Measurements from ENCODE around the gene SPDYE3. TPM values are rescaled to one million over a fixed set of nuclear protein-coding genes. Genes with fewer than 3 reads are reported as not detected.

Gene SPDYE3
- total RNA-seq, 4 donors from 2014 or later = not detected

DNA sequence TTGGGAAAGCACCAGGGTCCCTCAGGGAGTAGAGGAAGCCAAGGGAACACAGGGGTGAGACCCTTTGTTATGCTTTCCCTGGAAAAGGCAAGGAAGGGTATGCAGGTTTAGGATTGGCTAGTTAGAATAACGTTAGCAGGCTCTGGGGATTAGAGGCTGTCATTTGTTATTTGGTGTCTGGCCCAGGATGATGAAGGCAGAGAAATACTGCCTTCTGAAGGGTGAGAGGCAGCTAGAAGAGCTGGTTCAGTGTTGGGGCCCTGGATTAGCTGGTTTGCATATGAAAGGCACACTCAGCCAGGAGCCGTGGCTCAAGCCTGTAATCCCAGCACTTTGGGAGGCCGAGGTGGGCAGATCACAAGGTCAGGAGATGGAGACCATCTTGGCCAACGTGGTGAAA, 62.8 kb downstream of the SPDYE3 start:
- no peaks in the 10 kb centered on the region for H3K4me1 ChIP-seq
- intact Hi-C loops (cut with DNase I) = no loop called here
- no peak for TF ChIP-seq POLR2A (IDR thresholded peaks at IDR 0.05)
- TF ChIP-seq, protein P1, sequence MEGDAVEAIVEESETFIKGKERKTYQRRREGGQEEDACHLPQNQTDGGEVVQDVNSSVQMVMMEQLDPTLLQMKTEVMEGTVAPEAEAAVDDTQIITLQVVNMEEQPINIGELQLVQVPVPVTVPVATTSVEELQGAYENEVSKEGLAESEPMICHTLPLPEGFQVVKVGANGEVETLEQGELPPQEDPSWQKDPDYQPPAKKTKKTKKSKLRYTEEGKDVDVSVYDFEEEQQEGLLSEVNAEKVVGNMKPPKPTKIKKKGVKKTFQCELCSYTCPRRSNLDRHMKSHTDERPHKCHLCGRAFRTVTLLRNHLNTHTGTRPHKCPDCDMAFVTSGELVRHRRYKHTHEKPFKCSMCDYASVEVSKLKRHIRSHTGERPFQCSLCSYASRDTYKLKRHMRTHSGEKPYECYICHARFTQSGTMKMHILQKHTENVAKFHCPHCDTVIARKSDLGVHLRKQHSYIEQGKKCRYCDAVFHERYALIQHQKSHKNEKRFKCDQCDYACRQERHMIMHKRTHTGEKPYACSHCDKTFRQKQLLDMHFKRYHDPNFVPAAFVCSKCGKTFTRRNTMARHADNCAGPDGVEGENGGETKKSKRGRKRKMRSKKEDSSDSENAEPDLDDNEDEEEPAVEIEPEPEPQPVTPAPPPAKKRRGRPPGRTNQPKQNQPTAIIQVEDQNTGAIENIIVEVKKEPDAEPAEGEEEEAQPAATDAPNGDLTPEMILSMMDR (IDR thresholded peaks at IDR 0.05) = no peak
- H3K4me3 ChIP-seq (replicated peaks in 1 of 3) = no peak overlapping the region
- no peaks in the 10 kb centered on the region for H3K27me3 ChIP-seq
- H3K36me3 ChIP-seq = no peaks in the 10 kb centered on the region
- H3K9me3 ChIP-seq = no peaks in the 10 kb centered on the region
- DNase-seq = no peak
- 24 to 37% methylated on average over 4 of the region's 4 CpGs for WGBS, 2 donors
- no peak overlapping the region for H3K27ac ChIP-seq

DNA sequence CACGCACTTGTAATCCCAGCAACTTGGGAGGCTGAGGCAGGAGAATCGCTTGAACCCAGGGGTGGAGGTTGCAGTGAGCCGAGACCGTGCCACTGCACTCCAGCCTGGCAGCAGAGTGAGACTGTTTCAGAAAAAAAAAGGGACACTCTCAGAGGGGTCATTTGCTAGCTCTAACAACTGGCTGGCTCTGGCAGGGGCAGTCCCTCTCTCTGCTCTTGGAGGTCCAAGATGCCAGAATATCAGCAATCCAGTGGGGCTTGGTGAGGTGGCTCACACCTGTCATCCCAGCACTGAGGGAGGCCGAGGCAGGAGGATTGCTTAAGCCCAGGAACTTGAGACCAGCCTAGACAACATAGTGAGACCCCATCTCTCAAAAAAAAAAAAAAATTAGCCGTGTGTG, 63.2 kb downstream of the SPDYE3 start:
- intact Hi-C loops (cut with DNase I) = no loop called here
- Histone ChIP-seq H3K27me3 (no peaks in the 10 kb centered on the region), H3K4me1 (no peaks in the 10 kb centered on the region), H3K36me3 (no peaks in the 10 kb centered on the region), H3K9me3 (no peaks in the 10 kb centered on the region), H3K4me3 (replicated peaks in 1 of 3) (no peak overlapping the region), H3K27ac (no peak overlapping the region)
- TF ChIP-seq, protein P1 (IDR thresholded peaks at IDR 0.05) = no peak
- no peak for TF ChIP-seq POLR2A (IDR thresholded peaks at IDR 0.05)
- 80 to 87% methylated on average over 6 of the region's 6 CpGs for WGBS, 2 donors
- DNase-seq = no peak

DNA sequence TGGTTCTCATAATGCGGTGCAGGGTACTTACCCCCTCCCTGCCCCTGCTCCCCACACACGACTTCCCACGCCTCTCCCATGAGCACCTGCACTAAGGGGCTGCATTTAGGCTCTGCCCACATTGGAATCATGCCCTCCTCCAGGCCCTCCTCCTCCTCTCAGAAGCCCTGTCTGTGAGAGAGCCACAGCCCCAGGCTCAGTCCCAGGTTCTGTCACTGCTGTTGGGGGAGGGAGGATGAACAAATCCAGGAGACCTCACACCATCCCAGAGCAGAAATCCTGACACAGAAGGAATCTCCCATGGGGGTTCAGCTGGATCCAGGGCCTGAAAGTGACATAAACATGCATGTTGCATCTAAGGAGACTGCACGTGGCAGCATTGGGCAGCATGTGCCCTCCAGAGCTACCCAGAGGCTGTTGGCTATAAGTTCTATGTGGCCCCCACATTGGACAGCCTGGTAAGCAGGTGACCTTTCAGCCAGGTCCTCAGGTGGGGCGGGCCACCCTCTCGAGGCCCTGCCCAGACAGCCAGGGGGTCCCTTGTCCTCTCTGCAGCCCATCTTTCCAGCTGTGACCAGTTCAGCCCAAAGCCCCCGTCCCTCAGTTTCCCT, 64.2 kb downstream of the SPDYE3 start:
- Histone ChIP-seq H3K9me3 (no peaks in the 10 kb centered on the region), H3K36me3 (no peaks in the 10 kb centered on the region), H3K27ac (no peak overlapping the region), H3K4me3 (replicated peaks in 1 of 3) (no peak overlapping the region), H3K4me1 (no peaks in the 10 kb centered on the region), H3K27me3 (no peaks in the 10 kb centered on the region)
- WGBS, 2 donors = 67 to 68% methylated on average over 4 to 7 of the region's 7 CpGs
- no peak for DNase-seq
- intact Hi-C loops (cut with DNase I) = no loop called here
- TF ChIP-seq, protein P1 (IDR thresholded peaks at IDR 0.05) = no peak
- TF ChIP-seq POLR2A (IDR thresholded peaks at IDR 0.05) = no peak

Small RNA genes within 50 kb of the gene (small RNA-seq; reads per million reads assigned to genes)
- gene RF00019 = not detected

Other genes with a start within 250 kb of the SPDYE3 start
- 10 to 100 TPM; 31.4 to 42.3 (median 36.1) TPM for gene ZNF3, start 226.0 kb upstream of the SPDYE3 start, total RNA-seq
- gene COPS6, start 218.7 kb upstream of the SPDYE3 start, total RNA-seq = 10 to 100 TPM; 32.5 to 71.5 (median 39.9) TPM
- 10 to 100 TPM; 16.6 to 51.3 (median 26.5) TPM for gene MCM7, start 206.3 kb upstream of the SPDYE3 start, total RNA-seq
- 10 to 100 TPM in 3 of 4 donors, 1 to 10 TPM in 1; 9.1 to 26.6 (median 19.4) TPM for gene AP4M1, start 206.1 kb upstream of the SPDYE3 start, total RNA-seq
- gene TAF6, start 188.3 kb upstream of the SPDYE3 start, total RNA-seq = 100 to 1,000 TPM in 1 of 4 donors, 10 to 100 TPM in 3; 50.3 to 104 (median 85.2) TPM
- gene CNPY4, start 188.1 kb upstream of the SPDYE3 start, total RNA-seq = 10 to 100 TPM in 3 of 4 donors, 1 to 10 TPM in 1; 4.1 to 14.5 (median 13.1) TPM
- 10 to 100 TPM in 1 of 4 donors, 1 to 10 TPM in 3; 3.0 to 12.5 (median 6.1) TPM for gene MBLAC1, start 180.7 kb upstream of the SPDYE3 start, total RNA-seq
- 100 to 1,000 TPM in 3 of 4 donors, 10 to 100 TPM in 1; 69.7 to 264 (median 204) TPM for gene LAMTOR4, start 158.8 kb upstream of the SPDYE3 start, total RNA-seq
- gene TRAPPC14, start 149.0 kb upstream of the SPDYE3 start, total RNA-seq = 10 to 100 TPM; 11.1 to 21.1 (median 11.8) TPM
- 1 to 10 TPM in 2 of 4 donors, under 1 TPM in 2; 0.67 to 1.7 (median 1.1) TPM for gene GAL3ST4, start 139.1 kb upstream of the SPDYE3 start, total RNA-seq
- 1 to 10 TPM in 1 of 4 donors, not detected in 3; 1.3 TPM for gene GPC2, start 130.3 kb upstream of the SPDYE3 start, total RNA-seq
- gene STAG3, start 129.8 kb upstream of the SPDYE3 start, total RNA-seq = 1 to 10 TPM in 2 of 4 donors, under 1 TPM in 1, not detected in 1; 0.34 to 2.7 (median 1.5) TPM
- gene PVRIG, start 87.8 kb upstream of the SPDYE3 start, total RNA-seq = 1 to 10 TPM in 1 of 4 donors, under 1 TPM in 1, not detected in 2; 0.42 to 2.6 TPM
- 10 to 100 TPM; 60.9 to 86.5 (median 73.9) TPM for gene PILRB, start 50.4 kb downstream of the SPDYE3 start, total RNA-seq
- 1 to 10 TPM; 2.4 to 6.4 (median 4.4) TPM for gene PILRA, start 65.8 kb downstream of the SPDYE3 start, total RNA-seq
- gene ZCWPW1, start 121.0 kb downstream of the SPDYE3 start, total RNA-seq = 1 to 10 TPM; 3.6 to 7.1 (median 4.3) TPM
- 10 to 100 TPM; 42.9 to 48.7 (median 45.6) TPM for gene MEPCE, start 122.1 kb downstream of the SPDYE3 start, total RNA-seq
- gene PPP1R35, start 128.8 kb downstream of the SPDYE3 start, total RNA-seq = 10 to 100 TPM; 28.4 to 67.2 (median 45.5) TPM
- 1 to 10 TPM in 1 of 4 donors, not detected in 3; 2.0 TPM for gene SPACDR, start 156.6 kb downstream of the SPDYE3 start, total RNA-seq
- gene TSC22D4, start 171.5 kb downstream of the SPDYE3 start, total RNA-seq = 10 to 100 TPM; 22.7 to 37.8 (median 27.9) TPM
- gene NYAP1, start 176.2 kb downstream of the SPDYE3 start, total RNA-seq = 1 to 10 TPM in 2 of 4 donors, under 1 TPM in 1, not detected in 1; 0.40 to 1.3 (median 1.0) TPM
- 10 to 100 TPM; 26.1 to 34.6 (median 28.0) TPM for gene AGFG2, start 231.5 kb downstream of the SPDYE3 start, total RNA-seq

Measured in thyroid gland (tissue), 4 donors.